Activated T-cell treated with anti-CD3 and anti-CD28 coated beads, Interleukin-2, amount 50 U/mL, for 4 hours (primary cell): Measurements from ENCODE around the gene SPTBN1. TPM values are rescaled to one million over a fixed set of nuclear protein-coding genes. Genes with fewer than 3 reads are reported as not detected.

ENCODE experiments used
- ATAC-seq, 2 donors: fragments of 200-7000 bp; cut with Tn5 transposase; one replicate each; pipeline ENCODE4 v1.10.0; 2021
- DNase-seq: peaks from one replicate; pipeline ENCODE4 v3.0.0-alpha.2; 2020
- H3K27me3 Mint-ChIP-seq: one replicate; pipeline ENCODE4 v1.8.0; 2021; ENCODE audit warnings: low read depth, mixed read lengths
- H3K36me3 Mint-ChIP-seq: one replicate; pipeline ENCODE4 v1.8.0; 2022; ENCODE audit warnings: mixed read lengths; ENCODE audit not compliant: insufficient read depth
- H3K4me1 Mint-ChIP-seq: one replicate; pipeline ENCODE4 v1.8.0; 2021; ENCODE audit warnings: low read depth, mixed read lengths
- H3K4me3 Mint-ChIP-seq: one replicate; pipeline ENCODE4 v1.8.0; 2021; ENCODE audit warnings: mild to moderate bottlenecking, moderate library complexity, mixed read lengths
- H3K9me3 Mint-ChIP-seq: one replicate; pipeline ENCODE4 v1.8.0; 2021; ENCODE audit warnings: mixed read lengths
- total RNA-seq, 3 donors: library from RNA; stranded (reverse); gene quantifications; one replicate each; pipeline ENCODE4 v1.2.1, GENCODE V29; 2021

SPTBN1 gene
- total RNA-seq, 3 donors from 2014 or later: 23.4 to 27.9 (median 24.0) TPM

- Mint-ChIP-seq H3K27me3 (no peaks in the 10 kb centered on the region), H3K4me1 (peaks cover 91% of the 10 kb centered on the region), H3K4me3 (no peak overlapping the region), H3K9me3 (no peaks in the 10 kb centered on the region), H3K36me3 (peaks cover 18% of the 10 kb centered on the region)
- ATAC-seq (no peak), DNase-seq (no peak)
Measured at GRCh38 chr2:54598347-54599325, 142.5 kb downstream of the SPTBN1 start.

- H3K36me3 Mint-ChIP-seq: peaks cover 18% of the 10 kb centered on the region
- H3K4me3 Mint-ChIP-seq: no peak overlapping the region
- DNase-seq (no peak), ATAC-seq (no peak)
- peaks cover 94% of the 10 kb centered on the region for H3K4me1 Mint-ChIP-seq
- no peaks in the 10 kb centered on the region for H3K9me3 Mint-ChIP-seq
- no peaks in the 10 kb centered on the region for H3K27me3 Mint-ChIP-seq
Measured at GRCh38 chr2:54599326-54599710, 143.2 kb downstream of the SPTBN1 start.

GRCh38 chr2:54599914-54600313, 143.8 kb downstream of the SPTBN1 start:
- no peak for ATAC-seq
- Mint-ChIP-seq H3K4me1 (peaks cover 98% of the 10 kb centered on the region), H3K36me3 (peaks cover 18% of the 10 kb centered on the region), H3K4me3 (no peak overlapping the region), H3K9me3 (no peaks in the 10 kb centered on the region), H3K27me3 (no peaks in the 10 kb centered on the region)
- DNase-seq: no peak

GRCh38 chr2:54601339-54601738, 145.2 kb downstream of the SPTBN1 start:
- H3K36me3 Mint-ChIP-seq: peaks cover 18% of the 10 kb centered on the region
- no peak overlapping the region for H3K4me3 Mint-ChIP-seq
- no peak for DNase-seq
- H3K27me3 Mint-ChIP-seq: no peaks in the 10 kb centered on the region
- ATAC-seq: no peak
- no peaks in the 10 kb centered on the region for H3K9me3 Mint-ChIP-seq
- peaks cover 98% of the 10 kb centered on the region for H3K4me1 Mint-ChIP-seq

GRCh38 chr2:54602736-54603322, 146.7 kb downstream of the SPTBN1 start:
- ATAC-seq: no peak
- peaks cover 18% of the 10 kb centered on the region for H3K36me3 Mint-ChIP-seq
- H3K9me3 Mint-ChIP-seq: no peaks in the 10 kb centered on the region
- no peak for DNase-seq
- peaks cover 91% of the 10 kb centered on the region for H3K4me1 Mint-ChIP-seq
- no peaks in the 10 kb centered on the region for H3K27me3 Mint-ChIP-seq
- no peak overlapping the region for H3K4me3 Mint-ChIP-seq

- Mint-ChIP-seq H3K4me3 (no peak overlapping the region), H3K9me3 (no peaks in the 10 kb centered on the region), H3K27me3 (no peaks in the 10 kb centered on the region), H3K36me3 (peaks cover 20% of the 10 kb centered on the region), H3K4me1 (peaks cover 91% of the 10 kb centered on the region)
- no peak for DNase-seq
- no peak for ATAC-seq
Measured at GRCh38 chr2:54603357-54603756, 147.2 kb downstream of the SPTBN1 start.

- Mint-ChIP-seq H3K27me3 (no peaks in the 10 kb centered on the region), H3K4me3 (no peak overlapping the region), H3K36me3 (peaks cover 17% of the 10 kb centered on the region), H3K4me1 (peaks cover 89% of the 10 kb centered on the region), H3K9me3 (no peaks in the 10 kb centered on the region)
- ATAC-seq: no peak
- no peak for DNase-seq
Measured at GRCh38 chr2:54603796-54604195, 147.7 kb downstream of the SPTBN1 start.

- ATAC-seq (peak; percentile 54 to 57), DNase-seq (no peak)
- no peaks in the 10 kb centered on the region for H3K9me3 Mint-ChIP-seq
- H3K4me3 Mint-ChIP-seq: peak overlapping the region; percentile 29
- peaks cover 89% of the 10 kb centered on the region for H3K4me1 Mint-ChIP-seq
- H3K36me3 Mint-ChIP-seq: peaks cover 11% of the 10 kb centered on the region
- no peaks in the 10 kb centered on the region for H3K27me3 Mint-ChIP-seq
Measured at GRCh38 chr2:54604871-54605270, 148.7 kb downstream of the SPTBN1 start.

- DNase-seq (no peak), ATAC-seq (peak in 1 of 2 donors; percentile 5)
- H3K9me3 Mint-ChIP-seq: no peaks in the 10 kb centered on the region
- H3K36me3 Mint-ChIP-seq: peaks cover 6% of the 10 kb centered on the region
- no peaks in the 10 kb centered on the region for H3K27me3 Mint-ChIP-seq
- H3K4me3 Mint-ChIP-seq: peak overlapping the region; percentile 42
- peaks cover 87% of the 10 kb centered on the region for H3K4me1 Mint-ChIP-seq
Measured at GRCh38 chr2:54605836-54606235, 149.7 kb downstream of the SPTBN1 start.

- Mint-ChIP-seq H3K4me3 (peak overlapping the region; percentile 43), H3K36me3 (peaks cover 6% of the 10 kb centered on the region), H3K4me1 (peaks cover 81% of the 10 kb centered on the region), H3K27me3 (no peaks in the 10 kb centered on the region), H3K9me3 (no peaks in the 10 kb centered on the region)
- DNase-seq (peak; percentile 32), ATAC-seq (peak; percentile 80 to 86)
Measured at GRCh38 chr2:54606393-54606958, 150.3 kb downstream of the SPTBN1 start.

- no peaks in the 10 kb centered on the region for H3K9me3 Mint-ChIP-seq
- no peak overlapping the region for H3K4me3 Mint-ChIP-seq
- H3K4me1 Mint-ChIP-seq: peaks cover 68% of the 10 kb centered on the region
- DNase-seq (no peak), ATAC-seq (no peak)
- no peaks in the 10 kb centered on the region for H3K27me3 Mint-ChIP-seq
- H3K36me3 Mint-ChIP-seq: peaks cover 8% of the 10 kb centered on the region
Measured at GRCh38 chr2:54608224-54608623, 152.1 kb downstream of the SPTBN1 start.

GRCh38 chr2:54609241-54609640, 153.1 kb downstream of the SPTBN1 start:
- ATAC-seq: no peak
- Mint-ChIP-seq H3K9me3 (no peaks in the 10 kb centered on the region), H3K27me3 (no peaks in the 10 kb centered on the region), H3K36me3 (peaks cover 10% of the 10 kb centered on the region), H3K4me1 (peaks cover 64% of the 10 kb centered on the region), H3K4me3 (no peak overlapping the region)
- DNase-seq: no peak

GRCh38 chr2:54609647-54610046, 153.5 kb downstream of the SPTBN1 start:
- H3K36me3 Mint-ChIP-seq: peaks cover 11% of the 10 kb centered on the region
- peaks cover 62% of the 10 kb centered on the region for H3K4me1 Mint-ChIP-seq
- H3K9me3 Mint-ChIP-seq: no peaks in the 10 kb centered on the region
- ATAC-seq (no peak), DNase-seq (no peak)
- no peaks in the 10 kb centered on the region for H3K27me3 Mint-ChIP-seq
- H3K4me3 Mint-ChIP-seq: no peak overlapping the region

GRCh38 chr2:54610700-54611099, 154.6 kb downstream of the SPTBN1 start:
- H3K9me3 Mint-ChIP-seq: no peaks in the 10 kb centered on the region
- DNase-seq: no peak
- no peak overlapping the region for H3K4me3 Mint-ChIP-seq
- H3K27me3 Mint-ChIP-seq: no peaks in the 10 kb centered on the region
- H3K4me1 Mint-ChIP-seq: peaks cover 51% of the 10 kb centered on the region
- ATAC-seq: no peak
- H3K36me3 Mint-ChIP-seq: peaks cover 11% of the 10 kb centered on the region
